ENCODE data around the gene LENG8.

The LENG8 gene

GRCh38 chr19:54448774-54449700, at the start of gene LENG8:
TSS of gene LENG8 (plus strand) at chr19:54449199. CDS start at chr19:54451345, 2,146 bp downstream.
- peak; percentile 97 for DNase-seq

- DNase-seq, result no peak
Measured at GRCh38 chr19:54400913-54401312, 48.1 kb upstream of the LENG8 start.

GRCh38 chr19:54403054-54403453, 45.9 kb upstream of the LENG8 start:
- DNase-seq, result no peak

GRCh38 chr19:54405628-54406027, 43.4 kb upstream of the LENG8 start:
- no peak for DNase-seq

GRCh38 chr19:54407780-54408179, 41.2 kb upstream of the LENG8 start:
- no peak for DNase-seq

GRCh38 chr19:54408456-54409026, 40.5 kb upstream of the LENG8 start:
- DNase-seq, result no peak

- no peak for DNase-seq
Measured at GRCh38 chr19:54411033-54411432, 38.0 kb upstream of the LENG8 start.

GRCh38 chr19:54412877-54413276, 36.1 kb upstream of the LENG8 start:
- DNase-seq, result no peak

- no peak for DNase-seq
Measured at GRCh38 chr19:54414156-54414555, 34.8 kb upstream of the LENG8 start.

- DNase-seq, result no peak
Measured at GRCh38 chr19:54415208-54415900, 33.6 kb upstream of the LENG8 start, which contains the start of gene TTYH1. TSS of gene TTYH1 (plus strand) at chr19:54415464. CDS start at chr19:54415553, 89 bp downstream.

GRCh38 chr19:54415901-54416673, 32.9 kb upstream of the LENG8 start:
- DNase-seq, result no peak

GRCh38 chr19:54416695-54417491, 32.1 kb upstream of the LENG8 start:
- no peak for DNase-seq

GRCh38 chr19:54418030-54418929, 30.7 kb upstream of the LENG8 start:
- peak; percentile 59 for DNase-seq

- no peak for DNase-seq
Measured at GRCh38 chr19:54418930-54419800, 29.8 kb upstream of the LENG8 start.

GRCh38 chr19:54420068-54420382, 29.0 kb upstream of the LENG8 start:
- DNase-seq, result no peak

- DNase-seq, result no peak
Measured at GRCh38 chr19:54420383-54421168, 28.4 kb upstream of the LENG8 start.

GRCh38 chr19:54421169-54421516, 27.9 kb upstream of the LENG8 start:
- no peak for DNase-seq

- DNase-seq, result no peak
Measured at GRCh38 chr19:54421521-54421920, 27.5 kb upstream of the LENG8 start.

- DNase-seq, result no peak
Measured at GRCh38 chr19:54422136-54422535, 26.9 kb upstream of the LENG8 start.

All from hematopoietic multipotent progenitor cell treated with erythropoietin and hydrocortisone succinate and interleukin-3 and kit ligand, for 6 days (in vitro differentiated cells).